WTC11 (cell line): ENCODE measurements around the gene LMO1. TPM values are rescaled to one million over a fixed set of nuclear protein-coding genes. Genes with fewer than 3 reads are reported as not detected.
A peak's percentile ranks its signal among the peaks of the same experiment; 100 is the strongest.

Experiments used
- ATAC-seq: fragments of 200-7000 bp; cut with Tn5 transposase; 2 replicates; pipeline ENCODE4 v1.10.0; 2021; ENCODE audit warnings: mild to moderate bottlenecking, moderate library complexity
- CTCF ChIA-PET: fragments of 300-600 bp; sonication (Branson Sonifier 250); formaldehyde crosslinking; loops from one replicate; lab custom pipeline; 2021; ENCODE audit warnings: antibody characterized with exemption; lab: Charles Lee
- POLR2A ChIA-PET: fragments of 350-600 bp; sonication (Branson Sonifier 250); formaldehyde crosslinking; loops from one replicate; lab custom pipeline; 2021; ENCODE audit warnings: antibody characterized with exemption; lab: Charles Lee
- DNase-seq: peaks from one replicate; pipeline ENCODE4 v3.0.0; 2021; ENCODE audit warnings: low spot score
- H3K27ac Mint-ChIP-seq: 2 replicates; pipeline ENCODE4 v1.8.0; 2021; ENCODE audit warnings: mixed read lengths
- H3K27me3 Mint-ChIP-seq: 2 replicates; pipeline ENCODE4 v1.8.0; 2021; ENCODE audit warnings: low read depth, mild to moderate bottlenecking, moderate library complexity, mixed read lengths
- H3K36me3 Mint-ChIP-seq: 2 replicates; pipeline ENCODE4 v1.8.0; 2021; ENCODE audit warnings: mixed read lengths
- H3K4me1 Mint-ChIP-seq: 2 replicates; pipeline ENCODE4 v1.8.0; 2022; ENCODE audit warnings: mixed read lengths
- H3K4me3 Mint-ChIP-seq: 2 replicates; pipeline ENCODE4 v1.8.0; 2021; ENCODE audit warnings: mild to moderate bottlenecking, moderate library complexity, mixed read lengths
- H3K9me3 Mint-ChIP-seq: 2 replicates; pipeline ENCODE4 v1.8.0; 2021; ENCODE audit warnings: mixed read lengths
- CTCF ChIP-seq: fragments of 200-600 bp; IDR thresholded peaks from 2 replicates; pipeline ENCODE4 v1.8.0; 2022; ENCODE audit warnings: antibody characterized with exemption
- ELF4 ChIP-seq: sonication (generic); formaldehyde crosslinking; IDR thresholded peaks from 2 replicates; pipeline ENCODE4 v1.8.1; 2022; ENCODE audit warnings: low read depth, mild to moderate bottlenecking, moderate library complexity, missing genetic modification reagents
- GRHL2 ChIP-seq: fragments of 250-450 bp; sonication (Bioruptor Pico); IDR thresholded peaks from 2 replicates; pipeline ENCODE4 v1.8.0; 2022; ENCODE audit warnings: mild to moderate bottlenecking, moderate library complexity; ENCODE audit not compliant: insufficient replicate concordance, severe bottlenecking
- IRF1 ChIP-seq: sonication (generic); formaldehyde crosslinking; IDR thresholded peaks from 2 replicates; pipeline ENCODE4 v1.8.0; 2023; ENCODE audit warnings: missing genetic modification reagents
- JAZF1 ChIP-seq: fragments of 250-450 bp; sonication (Bioruptor Pico); IDR thresholded peaks from 2 replicates; pipeline ENCODE4 v1.9.0; 2021; ENCODE audit warnings: moderate library complexity, mild to moderate bottlenecking, inconsistent platforms
- NFE2L1 ChIP-seq: sonication (generic); formaldehyde crosslinking; IDR thresholded peaks from 2 replicates; pipeline ENCODE4 v1.8.1; 2023; ENCODE audit warnings: missing genetic modification reagents
- PRDM15 ChIP-seq: sonication (generic); formaldehyde crosslinking; IDR thresholded peaks from 2 replicates; pipeline ENCODE4 v1.8.0; 2022; ENCODE audit warnings: missing genetic modification reagents
- PRRX2 ChIP-seq: fragments of 250-450 bp; sonication (Bioruptor Pico); IDR thresholded peaks from 2 replicates; pipeline ENCODE4 v1.8.0; 2021; ENCODE audit warnings: mild to moderate bottlenecking
- TEAD1 ChIP-seq: sonication (generic); formaldehyde crosslinking; IDR thresholded peaks from 2 replicates; pipeline ENCODE4 v1.8.0; 2022; ENCODE audit warnings: mild to moderate bottlenecking, missing genetic modification reagents
- USF2 ChIP-seq: sonication (generic); formaldehyde crosslinking; IDR thresholded peaks from 2 replicates; pipeline ENCODE4 v1.8.1; 2023; ENCODE audit warnings: mild to moderate bottlenecking, missing genetic modification reagents, moderate library complexity
- ZBTB43 ChIP-seq: sonication (generic); formaldehyde crosslinking; IDR thresholded peaks from 2 replicates; pipeline ENCODE4 v1.8.1; 2023; ENCODE audit warnings: mild to moderate bottlenecking, missing genetic modification reagents
- ZNF263 ChIP-seq: sonication (generic); formaldehyde crosslinking; IDR thresholded peaks from 2 replicates; pipeline ENCODE4 v1.8.1; 2022; ENCODE audit warnings: low read depth, mild to moderate bottlenecking, moderate library complexity, missing genetic modification reagents
- ZNF396 ChIP-seq: fragments of 250-450 bp; sonication (Bioruptor Pico); IDR thresholded peaks from 2 replicates; pipeline ENCODE4 v1.8.0; 2021; ENCODE audit warnings: mild to moderate bottlenecking, moderate library complexity, borderline replicate concordance
- ZNF423 ChIP-seq: fragments of 250-450 bp; sonication (Bioruptor Pico); IDR thresholded peaks from 2 replicates; pipeline ENCODE4 v2.1.2; 2022; ENCODE audit warnings: mild to moderate bottlenecking, moderate library complexity
- total RNA-seq: library from RNA; stranded (reverse); gene quantifications from 3 replicates; pipeline ENCODE4 v1.2.3, GENCODE V29; 2021

Gene LMO1
- total RNA-seq, 1 experiment from 2014 or later, result 0.44 TPM

- no peak overlapping the region for H3K4me3 Mint-ChIP-seq
- H3K4me1 Mint-ChIP-seq, result peaks cover 16% of the 10 kb centered on the region
- H3K9me3 Mint-ChIP-seq, result no peaks in the 10 kb centered on the region
- peak; percentile 61 for ATAC-seq
- H3K27me3 Mint-ChIP-seq, result no peaks in the 10 kb centered on the region
- H3K27ac Mint-ChIP-seq, result no peak overlapping the region
- ChIA-PET CTCF (interaction anchor here (0.6 to 1.0 kb wide), 3 partner anchors 9 to 16 kb away, joined by 3 to 6 read pairs (median 4); no protein-coding TSS in a partner anchor), POLR2A (interaction anchor here (0.7 kb wide), 1 partner anchor 133 kb away, joined by 4 read pairs; no protein-coding TSS in a partner anchor)
- TF ChIP-seq CTCF (peak; percentile 72), ZNF423 (0 out of 2 replicates have a peak, but pooled peaks have one; percentile 5), IRF1 (no peak)
- peak; percentile 82 for DNase-seq
- H3K36me3 Mint-ChIP-seq, result no peaks in the 10 kb centered on the region
Measured at GRCh38 chr11:8209208-8209807, 54.4 kb downstream of the LMO1 start.

- no peak for ATAC-seq
- H3K4me1 Mint-ChIP-seq, result peaks cover 16% of the 10 kb centered on the region
- POLR2A ChIA-PET, result no interaction called here
- CTCF ChIA-PET, result interaction anchor here (1.0 to 4.8 kb wide), 5 partner anchors 11 to 359 kb away, joined by 3 to 27 read pairs (median 6); partner anchors contain the start of gene LMO1
- no peaks in the 10 kb centered on the region for H3K9me3 Mint-ChIP-seq
- no peak overlapping the region for H3K27ac Mint-ChIP-seq
- H3K4me3 Mint-ChIP-seq, result no peak overlapping the region
- DNase-seq, result no peak
- H3K27me3 Mint-ChIP-seq, result no peaks in the 10 kb centered on the region
- H3K36me3 Mint-ChIP-seq, result no peaks in the 10 kb centered on the region
- TF ChIP-seq ZNF263 (peak; percentile 75; the same call in 1 of the 2 replicates), TEAD1 (CRISPR knock-in tag) (no peak)
Measured at GRCh38 chr11:8207080-8208000, 56.3 kb downstream of the LMO1 start.

- Mint-ChIP-seq H3K4me3 (no peak overlapping the region), H3K27ac (no peak overlapping the region), H3K36me3 (no peaks in the 10 kb centered on the region), H3K27me3 (no peaks in the 10 kb centered on the region), H3K9me3 (no peaks in the 10 kb centered on the region), H3K4me1 (peaks cover 22% of the 10 kb centered on the region)
- ChIA-PET CTCF (interaction anchor here (1.0 to 4.8 kb wide), 7 partner anchors 11 to 360 kb away, joined by 3 to 27 read pairs (median 4); partner anchors contain the start of gene LMO1), POLR2A (no interaction called here)
- DNase-seq, result no peak
- no peak for TF ChIP-seq ZBTB43 (CRISPR knock-in tag)
- ATAC-seq, result peak; percentile 74
Measured at GRCh38 chr11:8206251-8207079, 57.2 kb downstream of the LMO1 start.

- H3K27ac Mint-ChIP-seq, result no peak overlapping the region
- H3K36me3 Mint-ChIP-seq, result no peaks in the 10 kb centered on the region
- no peak for ATAC-seq
- H3K9me3 Mint-ChIP-seq, result no peaks in the 10 kb centered on the region
- no peak overlapping the region for H3K4me3 Mint-ChIP-seq
- H3K4me1 Mint-ChIP-seq, result peaks cover 22% of the 10 kb centered on the region
- ChIA-PET CTCF (interaction anchor here (1.0 to 4.8 kb wide), 4 partner anchors 12 to 58 kb away, joined by 3 to 27 read pairs (median 4); no protein-coding TSS in a partner anchor), POLR2A (no interaction called here)
- no peaks in the 10 kb centered on the region for H3K27me3 Mint-ChIP-seq
- no peak for DNase-seq
- TF ChIP-seq PRRX2 (no peak), TEAD1 (CRISPR knock-in tag) (no peak), NFE2L1 (CRISPR knock-in tag) (no peak), ZNF423 (no peak), ZNF396 (CRISPR knock-in tag) (no peak), GRHL2 (CRISPR knock-in tag) (no peak), ELF4 (no peak), USF2 (CRISPR knock-in tag) (no peak), JAZF1 (CRISPR knock-in tag) (no peak), PRDM15 (CRISPR knock-in tag) (no peak)
Measured at GRCh38 chr11:8205566-8205965, 58.1 kb downstream of the LMO1 start.
